Caco-2 (cell line): ENCODE measurements around the gene WDFY4. TPM values are rescaled to one million over a fixed set of nuclear protein-coding genes. Genes with fewer than 3 reads are reported as not detected.

ENCODE experiments used
- BruUV-seq: library from RNA; stranded (reverse); fragments of 400-500 nt; replicated peaks from 2 replicates; lab custom pipeline; 2021; lab: Mats Ljungman, UMichigan
- CTCF ChIA-PET: fragments of 300-600 bp; sonication (Branson Sonifier 250); formaldehyde crosslinking; loops from one replicate; lab custom pipeline; 2022; ENCODE audit warnings: antibody characterized with exemption; lab: Charles Lee
- POLR2A ChIA-PET: fragments of 300-600 bp; sonication (Branson Sonifier 250); formaldehyde crosslinking; loops from one replicate; lab custom pipeline; 2022; ENCODE audit warnings: antibody characterized with exemption; lab: Charles Lee
- DNase-seq, 2 experiments: peaks; one replicate each; pipeline versions ENCODE4 v3.0.0 to v3.0.0-alpha.2; 2020 to 2022
- H3K27me3 ChIP-seq: replicated peaks from 2 replicates; pipeline ENCODE4 v1.6.0; 2011; ENCODE audit warnings: low read length; ENCODE audit not compliant: control insufficient read depth, insufficient read depth
- H3K36me3 ChIP-seq: 2 replicates; pipeline ENCODE4 v1.5.1; 2011; ENCODE audit warnings: low read length; ENCODE audit not compliant: control insufficient read depth, insufficient read depth
- H3K4me1 ChIP-seq: fragments of 250-450 bp; sonication (Bioruptor Pico); 2 replicates; pipeline ENCODE4 v1.5.1; 2020; ENCODE audit warnings: mild to moderate bottlenecking
- H3K4me3 ChIP-seq: 2 replicates; pipeline ENCODE4 v1.5.1; 2011; ENCODE audit warnings: low read depth, mild to moderate bottlenecking, control low read depth, low read length
- H3K9me3 ChIP-seq: fragments of 250-450 bp; sonication (Bioruptor Pico); 2 replicates; pipeline ENCODE4 v1.5.1; 2020; ENCODE audit warnings: mild to moderate bottlenecking, moderate library complexity
- H3K27ac Mint-ChIP-seq: one replicate; pipeline ENCODE4 v1.8.0; 2022; ENCODE audit warnings: mixed read lengths; ENCODE audit not compliant: unreplicated experiment
- H3K27me3 Mint-ChIP-seq: one replicate; pipeline ENCODE4 v1.8.0; 2022; ENCODE audit warnings: mixed read lengths; ENCODE audit not compliant: insufficient read depth, unreplicated experiment
- H3K36me3 Mint-ChIP-seq: one replicate; pipeline ENCODE4 v1.8.0; 2022; ENCODE audit warnings: mild to moderate bottlenecking, mixed read lengths; ENCODE audit not compliant: insufficient read depth, unreplicated experiment
- H3K4me1 Mint-ChIP-seq: one replicate; pipeline ENCODE4 v1.8.0; 2022; ENCODE audit warnings: low read depth, mixed read lengths; ENCODE audit not compliant: unreplicated experiment
- H3K4me3 Mint-ChIP-seq: one replicate; pipeline ENCODE4 v1.8.0; 2022; ENCODE audit warnings: mild to moderate bottlenecking, moderate library complexity, mixed read lengths; ENCODE audit not compliant: unreplicated experiment
- H3K9me3 Mint-ChIP-seq: one replicate; pipeline ENCODE4 v1.8.0; 2022; ENCODE audit warnings: mixed read lengths; ENCODE audit not compliant: unreplicated experiment
- intact Hi-C: fragments of 100-400 bp; cut with micrococcal nuclease; formaldehyde crosslinking; loops from one replicate; pipeline ENCODE4 v1.10.0; 2022; ENCODE audit not compliant: unreplicated experiment
- total RNA-seq: library from RNA; stranded (reverse); gene quantifications from 2 replicates; pipeline ENCODE4 v1.2.3, GENCODE V29; 2022
- TF ChIP-seq, protein P1 (sequence below), 2 experiments: fragments of 200-600 bp in 1 of 2; IDR thresholded peaks; 1 replicate in 1 of 2; 2 replicates in 1 of 2; pipeline versions ENCODE4 v1.5.1 to v1.8.0; 2011 to 2022; ENCODE audit warnings: antibody characterized with exemption in 1 of 2, control low read depth in 1 of 2, inconsistent platforms in 1 of 2, low read depth in 1 of 2, low read length in 1 of 2, mild to moderate bottlenecking in 1 of 2, moderate library complexity in 1 of 2; ENCODE audit not compliant: insufficient read depth in 1 of 2, severe bottlenecking in 1 of 2, unreplicated experiment in 1 of 2

WDFY4 gene
- total RNA-seq, 1 experiment from 2014 or later = not detected

DNA sequence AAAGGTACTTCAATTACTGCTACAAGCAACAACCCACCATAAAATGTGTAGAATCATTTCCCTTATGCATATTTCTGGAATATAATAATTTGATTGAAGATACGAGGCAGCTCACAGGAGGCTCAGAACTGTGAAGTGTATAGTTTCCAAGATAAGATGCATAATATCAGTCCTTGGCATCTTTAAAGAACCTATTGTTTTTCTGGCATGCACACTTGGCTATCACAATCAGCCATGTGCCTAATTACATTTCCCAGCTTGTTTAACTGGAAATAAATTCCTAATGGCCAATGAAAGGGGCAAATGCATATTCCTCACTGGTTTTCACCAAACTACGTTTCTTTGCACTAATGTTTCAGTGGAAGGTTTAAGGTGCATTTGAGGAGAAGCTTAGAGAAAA is 338.4 kb downstream of the WDFY4 start:
- Mint-ChIP-seq H3K27ac (no peak overlapping the region), H3K4me3 (no peak overlapping the region), H3K9me3 (peaks cover 11% of the 10 kb centered on the region), H3K4me1 (no peaks in the 10 kb centered on the region), H3K36me3 (no peaks in the 10 kb centered on the region), H3K27me3 (peaks cover 30% of the 10 kb centered on the region)
- H3K4me1 ChIP-seq = no peaks in the 10 kb centered on the region
- no peaks in the 10 kb centered on the region; the same call in 1 of the 2 replicates for H3K27me3 ChIP-seq
- no peaks in the 10 kb centered on the region for H3K9me3 ChIP-seq
- BruUV-seq = no TSS peak
- no peak for DNase-seq
- ChIA-PET CTCF (no interaction called here), POLR2A (no interaction called here)
- H3K4me3 ChIP-seq = no peak overlapping the region
- H3K36me3 ChIP-seq = no peaks in the 10 kb centered on the region
- TF ChIP-seq, protein P1, sequence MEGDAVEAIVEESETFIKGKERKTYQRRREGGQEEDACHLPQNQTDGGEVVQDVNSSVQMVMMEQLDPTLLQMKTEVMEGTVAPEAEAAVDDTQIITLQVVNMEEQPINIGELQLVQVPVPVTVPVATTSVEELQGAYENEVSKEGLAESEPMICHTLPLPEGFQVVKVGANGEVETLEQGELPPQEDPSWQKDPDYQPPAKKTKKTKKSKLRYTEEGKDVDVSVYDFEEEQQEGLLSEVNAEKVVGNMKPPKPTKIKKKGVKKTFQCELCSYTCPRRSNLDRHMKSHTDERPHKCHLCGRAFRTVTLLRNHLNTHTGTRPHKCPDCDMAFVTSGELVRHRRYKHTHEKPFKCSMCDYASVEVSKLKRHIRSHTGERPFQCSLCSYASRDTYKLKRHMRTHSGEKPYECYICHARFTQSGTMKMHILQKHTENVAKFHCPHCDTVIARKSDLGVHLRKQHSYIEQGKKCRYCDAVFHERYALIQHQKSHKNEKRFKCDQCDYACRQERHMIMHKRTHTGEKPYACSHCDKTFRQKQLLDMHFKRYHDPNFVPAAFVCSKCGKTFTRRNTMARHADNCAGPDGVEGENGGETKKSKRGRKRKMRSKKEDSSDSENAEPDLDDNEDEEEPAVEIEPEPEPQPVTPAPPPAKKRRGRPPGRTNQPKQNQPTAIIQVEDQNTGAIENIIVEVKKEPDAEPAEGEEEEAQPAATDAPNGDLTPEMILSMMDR (IDR thresholded peaks at IDR 0.05; ENCODE audit: insufficient read depth in 1 of 2, low read depth in 1 of 2, low read length in 1 of 2, severe bottlenecking in 1 of 2, unreplicated experiment in 1 of 2) = no peak
- intact Hi-C loops = no loop called here

DNA sequence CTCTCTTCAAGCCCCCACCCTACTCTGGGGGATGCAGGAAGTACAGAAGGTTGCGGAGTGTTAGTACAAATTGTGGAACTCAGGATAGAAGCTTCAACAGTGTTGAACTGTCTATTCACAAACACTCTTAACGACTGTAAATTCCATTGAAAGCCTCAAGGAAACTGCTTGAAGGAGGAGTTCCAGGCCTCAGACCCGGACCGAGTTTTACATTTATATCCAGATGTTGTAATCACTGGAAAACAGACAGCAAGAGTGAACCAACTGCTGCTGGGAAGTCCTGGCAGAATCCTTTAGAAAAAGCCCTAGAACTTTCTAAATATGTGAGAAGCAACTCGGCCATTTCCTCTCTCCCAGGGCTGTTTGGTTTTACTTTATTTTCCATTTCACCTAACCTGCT is 339.1 kb downstream of the WDFY4 start:
- CTCF ChIA-PET = no interaction called here
- TF ChIP-seq, protein P1 (IDR thresholded peaks at IDR 0.05; ENCODE audit: insufficient read depth in 1 of 2, low read depth in 1 of 2, low read length in 1 of 2, severe bottlenecking in 1 of 2, unreplicated experiment in 1 of 2) = no peak
- Mint-ChIP-seq H3K9me3 (peaks cover 11% of the 10 kb centered on the region), H3K27me3 (peaks cover 30% of the 10 kb centered on the region), H3K27ac (no peak overlapping the region), H3K4me1 (no peaks in the 10 kb centered on the region), H3K4me3 (no peak overlapping the region), H3K36me3 (no peaks in the 10 kb centered on the region)
- no peak for DNase-seq
- Histone ChIP-seq H3K9me3 (no peaks in the 10 kb centered on the region), H3K27me3 (no peaks in the 10 kb centered on the region; the same call in 1 of the 2 replicates), H3K4me1 (no peaks in the 10 kb centered on the region), H3K36me3 (no peaks in the 10 kb centered on the region), H3K4me3 (no peak overlapping the region)
- intact Hi-C loops = no loop called here
- POLR2A ChIA-PET = no interaction called here
- no TSS peak for BruUV-seq

DNA sequence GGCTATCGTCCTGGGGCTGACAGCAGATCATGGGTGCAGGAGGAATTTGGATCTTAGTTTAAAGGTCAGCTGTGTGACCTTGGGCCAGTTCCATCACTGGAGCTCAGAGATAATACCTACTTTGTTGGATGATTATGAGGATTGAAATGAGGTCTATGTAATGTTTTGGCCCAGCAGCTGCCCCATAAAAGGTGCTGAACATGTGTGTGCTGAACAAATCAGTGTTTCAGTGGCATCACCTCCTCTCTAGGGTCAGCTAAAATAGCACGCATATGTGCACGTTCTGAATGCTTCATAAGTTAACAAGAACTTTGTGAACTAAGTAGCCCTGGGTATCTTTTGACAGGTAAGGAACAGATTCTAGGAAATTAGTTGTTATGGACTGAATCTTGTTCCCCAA is 339.8 kb downstream of the WDFY4 start:
- Histone ChIP-seq H3K9me3 (no peaks in the 10 kb centered on the region), H3K4me3 (no peak overlapping the region), H3K36me3 (no peaks in the 10 kb centered on the region), H3K4me1 (no peaks in the 10 kb centered on the region), H3K27me3 (no peaks in the 10 kb centered on the region; the same call in 1 of the 2 replicates)
- Mint-ChIP-seq H3K9me3 (peaks cover 11% of the 10 kb centered on the region), H3K4me1 (no peaks in the 10 kb centered on the region), H3K27me3 (peaks cover 26% of the 10 kb centered on the region), H3K27ac (no peak overlapping the region), H3K36me3 (no peaks in the 10 kb centered on the region), H3K4me3 (no peak overlapping the region)
- no peak for DNase-seq
- ChIA-PET POLR2A (no interaction called here), CTCF (no interaction called here)
- TF ChIP-seq, protein P1 (IDR thresholded peaks at IDR 0.05; ENCODE audit: insufficient read depth in 1 of 2, low read depth in 1 of 2, low read length in 1 of 2, severe bottlenecking in 1 of 2, unreplicated experiment in 1 of 2) = no peak
- BruUV-seq = no TSS peak
- intact Hi-C loops = no loop called here
